Activated CD8-positive, alpha-beta memory T cell treated with anti-CD3 and anti-CD28 coated beads for 48 hours (primary cell): ENCODE measurements around the gene AURKB.
"Not testable (repeated sequence)": the region's sequence is repeated elsewhere in the genome, so short reads cannot be mapped to it uniquely, and the experiment has no call there.

Experiments
- DNase-seq, 3 experiments: peaks; one replicate each; pipeline ENCODE4 v3.0.0-alpha.2; 2020; ENCODE audit warnings: low read depth in 2 of 3, low spot score in 2 of 3

AURKB gene

DNA sequence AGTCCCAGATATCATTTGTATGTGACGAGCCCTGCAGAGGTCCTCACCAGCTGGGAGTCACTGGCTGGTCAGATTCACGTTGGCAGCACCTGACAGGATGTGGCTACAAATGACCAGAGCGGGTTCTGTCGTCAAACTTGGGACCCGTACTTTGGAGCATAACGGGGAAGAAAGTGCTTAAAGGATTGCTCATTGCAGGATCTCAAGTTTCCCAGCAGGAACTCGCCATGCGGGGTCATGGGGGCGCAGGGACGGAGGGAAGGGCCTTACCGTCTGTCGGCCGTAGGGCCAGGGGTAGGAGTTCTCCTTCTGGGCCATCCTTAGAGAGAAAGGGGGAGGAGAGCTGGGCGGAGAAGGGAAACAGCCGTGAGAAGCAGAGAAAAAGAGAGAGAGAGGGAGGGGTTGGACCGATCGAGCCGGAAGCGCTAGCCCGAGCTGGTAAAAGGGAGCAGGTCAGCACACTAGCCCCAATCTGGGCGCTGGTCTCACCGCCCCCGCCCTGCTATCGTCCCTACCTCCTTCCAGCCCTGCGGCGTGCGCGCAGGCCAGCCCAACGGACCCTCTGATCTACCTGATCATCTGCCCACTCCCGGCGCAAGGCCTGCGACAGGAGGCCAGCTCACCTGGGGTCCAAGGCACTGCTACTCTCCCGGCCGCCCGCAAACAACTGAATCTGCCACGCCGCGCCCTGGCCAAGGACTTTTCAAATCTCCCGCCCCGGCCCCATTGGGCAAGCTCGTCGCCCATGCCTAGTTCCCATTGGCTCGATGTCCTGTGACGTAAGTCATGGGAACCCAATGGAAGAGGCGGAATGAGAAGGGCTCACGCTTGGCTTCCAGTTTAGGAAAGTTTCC is at the start of gene AURKB:
TSS of gene AURKB (minus strand) at position 669 of the 854 bp plus-strand sequence. CDS start at position 318, 351 bp downstream.
- peak; percentile 76 to 83 (median 78) for DNase-seq

DNA sequence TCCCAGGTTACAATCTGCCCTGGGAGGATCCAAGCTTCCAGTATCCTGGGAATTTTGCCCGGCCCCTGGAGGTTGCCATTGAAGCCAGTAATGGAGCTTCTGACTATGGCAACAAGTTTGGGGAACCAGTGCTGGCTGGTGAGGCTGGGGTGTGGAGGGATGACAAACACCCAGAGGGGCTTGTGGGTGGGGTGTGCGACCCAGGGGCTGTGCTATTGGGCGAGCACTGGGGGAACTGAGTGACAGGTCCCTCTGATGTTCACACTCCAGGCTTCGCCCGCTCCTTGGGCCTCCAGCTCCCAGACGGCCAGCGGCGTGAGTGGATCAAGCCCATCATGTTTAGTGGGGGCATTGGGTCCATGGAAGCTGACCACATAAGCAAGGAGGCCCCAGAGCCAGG is 47.4 kb upstream of the AURKB start:
- DNase-seq = no peak

DNA sequence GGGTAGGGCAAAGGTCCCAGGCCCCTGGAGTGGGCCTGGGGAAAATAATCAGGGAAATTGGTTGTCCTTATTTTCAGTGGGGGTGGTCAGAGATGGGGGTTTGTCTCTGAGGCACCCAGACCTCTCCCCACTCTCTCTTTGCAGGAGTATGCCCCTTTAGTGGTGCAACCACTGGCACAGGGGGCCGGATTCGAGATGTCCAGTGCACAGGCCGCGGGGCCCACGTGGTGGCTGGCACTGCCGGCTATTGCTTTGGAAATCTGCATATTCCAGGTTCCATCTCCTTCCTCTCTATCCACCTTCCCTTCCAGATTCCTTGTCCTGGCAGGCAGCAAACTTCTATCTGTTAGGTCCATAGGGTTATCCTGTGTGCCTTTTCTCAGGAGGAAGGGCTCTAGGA is 46.3 kb upstream of the AURKB start:
- DNase-seq = no peak

DNA sequence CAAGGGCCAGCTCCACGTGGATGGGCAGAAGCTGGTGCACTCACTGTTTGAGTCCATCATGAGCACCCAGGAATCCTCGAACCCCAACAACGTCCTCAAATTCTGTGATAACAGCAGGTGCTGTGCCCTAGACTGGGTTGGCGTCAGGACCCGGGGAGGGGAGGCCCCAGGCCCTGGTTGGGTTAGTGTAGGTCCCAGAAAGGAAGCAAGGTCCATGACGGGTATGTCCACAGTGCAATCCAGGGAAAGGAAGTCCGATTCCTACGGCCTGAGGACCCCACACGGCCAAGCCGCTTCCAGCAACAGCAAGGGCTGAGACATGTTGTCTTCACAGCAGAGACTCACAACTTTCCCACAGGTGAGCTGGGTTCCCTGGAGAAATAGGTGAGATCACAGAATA is 45.9 kb upstream of the AURKB start:
- DNase-seq = no peak

DNA sequence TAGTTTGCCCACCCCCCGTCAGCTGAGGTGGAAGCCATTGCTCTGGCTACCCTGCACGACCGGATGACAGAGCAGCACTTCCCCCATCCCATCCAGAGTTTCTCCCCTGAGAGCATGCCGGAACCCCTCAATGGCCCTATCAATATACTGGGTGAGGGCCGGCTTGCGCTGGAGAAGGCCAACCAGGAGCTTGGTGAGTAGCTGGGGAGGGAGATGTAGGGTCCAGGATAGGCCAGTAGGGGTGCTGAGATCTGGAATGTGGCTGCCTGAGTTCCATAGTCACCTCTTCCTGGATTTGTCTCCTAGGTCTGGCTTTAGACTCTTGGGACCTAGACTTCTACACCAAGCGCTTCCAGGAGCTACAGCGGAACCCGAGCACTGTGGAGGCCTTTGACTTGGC is 45.1 kb upstream of the AURKB start:
- no peak for DNase-seq

DNA sequence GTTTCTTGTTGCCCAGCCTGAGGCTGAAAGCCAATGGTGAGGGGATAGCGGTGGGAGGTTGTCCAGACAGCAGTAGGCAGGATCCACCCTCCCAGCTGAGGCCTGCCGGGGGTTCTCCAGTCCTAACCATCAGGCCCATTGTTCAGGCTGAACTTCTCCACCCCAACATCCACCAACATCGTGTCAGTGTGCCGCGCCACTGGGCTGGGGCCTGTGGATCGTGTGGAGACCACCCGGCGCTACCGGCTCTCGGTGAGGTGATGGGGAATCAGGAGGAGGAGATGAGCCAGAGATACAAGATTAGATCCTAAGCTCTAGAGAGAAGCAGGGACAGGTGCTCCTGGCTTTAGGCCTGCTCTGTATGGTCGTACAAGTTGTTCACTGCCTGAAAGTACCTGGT is 44.5 kb upstream of the AURKB start:
- DNase-seq = no peak

DNA sequence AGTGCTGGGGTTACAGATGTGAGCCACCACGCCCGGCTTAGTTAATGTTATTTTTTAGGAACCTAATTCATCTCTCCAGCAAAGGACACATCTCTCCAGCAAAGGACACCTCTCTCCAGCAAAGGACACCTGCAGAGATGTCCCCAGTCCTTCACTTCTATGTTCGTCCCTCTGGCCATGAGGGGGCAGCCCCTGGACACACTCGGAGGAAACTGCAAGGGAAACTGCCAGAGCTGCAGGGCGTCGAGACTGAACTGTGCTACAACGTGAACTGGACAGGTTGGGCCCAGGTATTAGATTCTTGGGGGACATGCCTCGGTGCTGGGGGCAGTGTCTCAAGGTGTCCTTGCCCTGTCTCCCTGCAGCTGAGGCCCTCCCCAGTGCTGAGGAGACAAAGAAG is 43.4 kb upstream of the AURKB start:
- no peak for DNase-seq

DNA sequence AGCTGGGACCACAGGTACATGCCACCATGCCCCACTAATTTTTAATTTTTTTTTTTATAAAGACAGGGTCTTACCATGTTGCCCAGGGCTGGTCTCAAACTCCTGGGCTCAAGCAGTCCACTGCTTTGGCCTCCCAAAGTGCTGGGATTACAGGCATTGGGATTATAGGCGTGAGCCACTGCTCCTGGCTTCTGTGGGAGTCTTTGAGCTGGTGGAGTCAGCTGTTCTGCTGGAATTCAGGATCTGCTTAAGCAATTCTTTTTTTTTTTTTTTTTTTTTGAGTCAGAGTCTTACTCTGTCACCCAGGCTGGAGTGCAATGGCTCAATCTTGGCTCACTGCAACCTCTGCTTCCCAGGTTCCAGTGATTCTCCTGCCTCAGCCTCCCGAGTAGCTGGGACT is 41.0 kb upstream of the AURKB start:
- not testable (repeated sequence) for DNase-seq

DNA sequence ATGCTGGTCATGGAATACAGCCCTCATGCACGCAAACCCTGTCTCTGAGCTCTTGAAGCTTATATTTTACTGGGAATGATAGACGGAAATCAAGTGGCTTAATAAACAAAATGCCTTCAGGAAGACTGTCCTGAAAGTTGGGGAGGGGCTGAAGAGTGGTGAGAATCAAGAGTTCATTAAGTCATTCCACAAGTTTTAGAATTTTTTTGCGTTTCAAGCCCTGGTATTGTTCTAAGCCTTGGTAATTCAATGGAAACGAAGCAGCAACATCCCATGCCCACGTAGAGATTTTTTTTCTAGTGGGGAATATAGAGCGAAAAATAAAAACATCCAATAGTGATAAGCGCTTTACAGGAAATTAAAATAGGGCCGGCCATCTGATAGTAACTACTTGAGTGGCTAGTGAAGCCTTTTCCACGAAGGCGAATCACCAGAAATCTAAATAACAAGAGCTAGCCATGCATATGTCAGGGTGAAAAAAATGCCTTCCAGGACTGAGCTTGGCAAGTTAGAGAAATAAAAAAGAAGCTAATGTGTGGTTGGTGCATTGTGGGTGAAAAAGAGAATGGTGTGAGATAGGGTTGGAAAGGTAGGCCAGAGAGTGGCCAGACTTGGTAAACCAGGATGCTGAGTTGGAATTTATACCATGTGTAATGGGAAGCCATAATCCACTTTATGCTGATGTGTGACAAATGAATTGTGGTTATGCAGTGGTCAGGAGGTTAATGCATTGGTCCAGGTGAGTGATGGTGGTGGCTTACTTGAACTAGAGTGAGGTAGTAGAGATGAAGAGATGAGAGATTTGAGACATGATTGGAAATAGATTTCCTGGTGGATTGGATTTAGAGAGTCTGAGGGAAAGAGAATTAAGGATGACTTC is 39.5 kb upstream of the AURKB start:
- no peak for DNase-seq

DNA sequence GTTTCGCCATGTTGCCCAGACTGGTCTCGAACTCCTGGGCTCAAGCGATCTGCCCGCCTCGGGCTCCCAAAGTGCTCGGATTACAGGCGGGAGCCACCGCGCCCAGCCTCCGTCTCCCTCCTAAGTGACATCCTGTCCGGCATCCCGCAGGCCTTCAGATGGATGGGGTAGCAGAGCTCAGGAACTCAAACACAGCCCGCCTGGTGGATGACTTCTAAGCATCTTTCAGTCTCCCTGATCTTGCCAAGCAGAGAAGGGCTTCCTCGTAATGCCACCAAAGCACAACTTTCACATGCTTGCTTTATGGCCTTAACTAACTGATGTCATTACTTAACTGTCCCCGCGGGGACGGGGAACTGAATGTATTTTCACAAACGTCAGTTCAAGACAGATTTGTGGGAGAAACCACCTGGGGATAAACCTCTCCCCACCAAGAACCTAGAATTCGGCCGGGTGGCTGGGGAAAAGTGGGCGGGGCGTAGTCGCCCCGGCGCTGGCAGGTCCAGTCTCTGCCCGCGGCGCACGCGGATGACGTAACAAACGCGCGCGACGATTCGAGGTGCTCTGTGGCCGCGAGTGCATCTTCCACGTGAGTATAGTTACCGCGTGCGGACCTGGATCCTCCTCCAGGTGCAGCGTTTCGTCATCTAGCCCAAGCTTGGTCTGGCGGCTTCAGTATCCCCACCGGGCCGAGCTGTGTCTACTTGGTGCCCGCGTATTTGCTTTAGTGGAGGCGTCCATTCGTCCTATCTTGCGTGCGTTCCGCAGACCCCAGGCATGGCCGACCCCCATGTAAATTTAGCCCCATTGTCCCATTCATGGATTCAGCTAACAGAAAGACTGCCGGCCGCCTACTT is 38.6 kb upstream of the AURKB start, which contains the start of gene PFAS:
TSS of gene PFAS (plus strand) at position 539 of the 857 bp plus-strand sequence. CDS start 4,649 bp downstream, outside the sequence.
- peak; percentile 91 to 99 (median 98) for DNase-seq

DNA sequence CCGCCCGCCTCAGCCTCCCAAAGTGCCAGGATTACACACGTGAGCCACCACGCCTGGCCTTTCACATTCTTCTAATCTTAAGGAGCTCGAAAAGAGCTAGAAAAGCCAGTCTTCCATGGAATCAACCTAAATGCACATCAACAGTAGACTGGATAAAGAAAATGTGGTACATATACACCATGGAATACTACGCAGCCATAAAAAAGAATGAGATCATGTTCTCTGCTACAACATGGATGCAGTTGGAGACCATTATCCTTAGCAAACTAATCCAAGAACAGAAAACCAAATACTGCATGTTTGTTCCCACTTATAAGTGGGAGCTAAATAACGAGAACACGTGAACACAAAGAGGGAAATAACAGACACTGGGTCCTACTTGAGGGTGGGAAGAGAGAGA is 34.4 kb upstream of the AURKB start:
- DNase-seq = no peak

DNA sequence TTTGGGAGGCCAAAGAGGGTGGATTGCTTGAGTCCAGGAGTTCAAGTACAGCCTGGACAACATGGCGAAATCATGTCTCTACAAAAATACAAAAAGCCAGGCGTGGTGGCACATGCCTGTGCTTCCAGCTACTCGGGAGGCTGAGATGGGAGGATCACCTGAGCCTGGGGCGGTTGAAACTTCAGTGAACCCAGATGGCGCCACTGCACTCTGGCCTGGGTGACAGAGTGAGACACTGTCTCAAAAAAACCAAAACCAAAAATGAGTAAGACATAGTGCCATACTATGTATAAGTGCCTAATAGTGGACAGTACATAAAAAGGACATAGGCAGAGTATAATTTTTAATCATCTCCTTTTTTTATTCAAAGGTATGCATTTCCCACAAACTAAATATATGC is 33.5 kb upstream of the AURKB start:
- DNase-seq = no peak

DNA sequence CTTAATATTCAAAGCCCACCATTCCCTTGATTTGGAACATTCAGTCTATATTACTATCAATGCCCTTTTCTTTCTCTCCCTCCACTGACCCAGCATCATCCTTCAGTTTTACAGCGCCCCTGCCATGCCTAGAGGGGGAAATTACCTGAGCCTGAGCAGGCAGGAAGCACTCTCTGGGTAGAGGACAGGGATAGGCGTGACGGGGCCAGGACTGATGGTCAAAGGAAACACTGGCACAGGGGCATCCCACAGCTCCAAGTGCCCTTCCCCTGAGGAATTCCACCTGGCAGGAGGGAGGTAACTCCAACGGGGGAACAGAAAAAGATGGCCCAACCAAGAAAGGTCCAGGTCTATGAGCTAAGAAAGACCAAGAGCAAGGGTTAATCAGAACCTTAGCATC is 27.5 kb upstream of the AURKB start:
- DNase-seq = no peak

DNA sequence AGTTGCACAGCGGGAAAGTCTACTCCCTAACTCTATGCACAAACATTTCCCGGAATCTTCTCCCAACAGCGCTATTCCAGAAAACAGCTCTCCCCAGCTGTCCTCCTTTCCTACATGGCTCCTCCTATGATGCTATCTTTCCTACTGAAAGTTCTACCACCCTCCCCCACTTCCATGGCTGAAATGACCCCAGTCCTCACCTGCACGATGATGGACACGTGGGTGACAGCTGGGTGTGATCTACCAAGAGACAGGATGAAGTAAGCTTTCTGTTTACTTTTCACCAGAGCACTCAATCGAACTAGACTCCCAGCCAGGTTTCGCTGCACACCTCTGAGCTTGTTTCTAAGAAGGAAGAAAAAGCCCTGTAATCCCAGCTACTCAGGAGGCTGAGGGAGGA is 26.8 kb upstream of the AURKB start:
- no peak for DNase-seq

DNA sequence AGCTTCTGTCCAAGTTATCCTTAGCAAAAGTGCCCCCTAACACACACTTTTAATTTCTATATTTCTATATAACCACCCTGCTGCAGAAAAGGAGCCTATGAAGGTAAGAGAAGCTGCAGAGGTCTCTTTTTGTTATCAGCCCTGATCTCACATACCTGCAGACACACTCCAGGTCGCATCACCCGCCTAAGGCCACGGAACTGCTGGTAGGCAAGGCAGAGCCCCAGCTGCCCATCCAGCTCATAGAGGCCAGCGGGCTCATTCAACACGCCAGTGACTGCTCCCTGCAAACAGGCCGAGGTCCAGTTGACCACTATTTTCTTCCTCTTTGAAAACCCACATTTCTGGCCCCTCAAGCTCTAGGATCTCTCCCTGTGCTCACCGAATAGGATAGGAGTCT is 25.3 kb upstream of the AURKB start:
- no peak for DNase-seq

DNA sequence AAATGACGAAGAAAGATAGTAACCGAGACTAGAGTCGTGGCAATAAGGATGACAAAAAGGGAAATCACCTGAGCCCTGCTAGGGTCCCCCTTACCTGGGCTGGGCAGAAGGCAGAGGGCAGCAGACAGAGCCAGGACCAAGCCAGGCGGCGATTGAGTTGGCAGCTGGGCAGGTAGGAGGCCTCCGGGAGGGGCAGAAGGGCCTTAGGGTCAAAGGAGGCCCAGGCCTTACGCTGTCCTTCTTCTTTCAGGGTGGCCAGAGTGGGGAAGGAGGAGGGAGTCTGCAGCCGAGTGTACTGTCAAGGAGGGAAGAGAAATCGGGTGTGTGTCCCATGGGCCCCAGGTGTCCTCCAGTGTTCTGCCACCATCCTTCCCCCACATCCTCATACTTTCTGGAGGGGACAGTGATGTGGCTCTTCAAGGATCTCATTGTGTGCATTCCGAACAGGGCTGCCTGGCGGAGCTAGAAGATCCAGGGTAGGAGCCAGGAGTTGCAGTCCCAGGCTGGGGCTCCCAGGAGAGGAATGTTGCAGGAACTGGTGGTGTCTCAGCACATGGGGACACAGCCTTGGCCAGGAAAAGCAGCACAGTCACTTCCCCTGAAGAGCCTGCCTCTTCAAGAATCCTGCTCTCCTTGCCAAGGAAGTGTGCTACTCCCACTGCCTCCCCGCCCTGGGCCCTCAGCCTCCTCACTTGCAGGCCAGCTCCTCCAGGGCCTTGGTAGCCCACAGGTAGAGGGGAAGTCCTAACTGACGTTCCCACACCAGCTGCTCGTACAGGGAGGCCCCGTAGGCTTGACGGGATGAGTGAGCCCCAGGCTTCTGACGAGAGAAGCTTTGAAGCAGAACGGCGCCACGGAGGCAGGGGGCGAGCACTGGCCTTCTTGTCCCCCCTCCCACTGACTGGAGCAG is 24.2 kb upstream of the AURKB start:
- DNase-seq = no peak

DNA sequence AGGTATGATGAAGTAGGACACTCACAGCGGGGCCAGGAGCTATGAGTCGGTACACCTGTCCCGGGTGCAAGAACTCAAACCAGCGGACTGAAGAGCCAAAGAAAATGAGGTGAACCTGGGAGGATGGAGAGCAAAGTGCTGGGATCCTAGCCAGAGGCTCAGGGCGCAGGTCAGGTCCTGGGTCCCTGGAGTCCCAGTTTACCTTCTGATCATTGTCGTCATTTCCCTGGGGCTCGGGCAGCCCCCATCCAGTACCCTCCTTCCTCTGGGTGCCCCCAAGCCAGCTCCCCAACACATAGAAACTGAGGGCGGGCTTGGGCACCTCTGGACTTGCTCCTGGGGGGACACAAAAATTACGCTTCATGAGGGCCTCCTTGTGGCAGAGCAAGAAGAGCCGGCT is 21.3 kb upstream of the AURKB start:
- no peak for DNase-seq

DNA sequence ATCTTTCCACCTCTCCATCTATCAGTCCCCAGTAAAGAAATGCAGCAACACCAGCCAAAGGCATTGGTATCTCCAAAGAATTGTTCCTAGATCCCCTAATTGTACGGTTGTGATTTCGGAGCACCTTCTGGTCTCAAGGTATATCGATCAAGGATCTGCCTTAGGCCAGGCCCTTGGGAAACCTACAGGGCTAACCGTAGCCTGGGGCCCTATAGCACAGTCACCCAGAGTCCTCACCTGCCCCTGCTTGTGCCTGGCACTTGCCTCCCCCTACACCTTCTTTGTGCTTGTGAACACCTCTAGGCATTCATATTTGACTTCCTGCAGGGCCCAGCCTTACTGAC is 16.8 kb upstream of the AURKB start:
- DNase-seq = no peak

DNA sequence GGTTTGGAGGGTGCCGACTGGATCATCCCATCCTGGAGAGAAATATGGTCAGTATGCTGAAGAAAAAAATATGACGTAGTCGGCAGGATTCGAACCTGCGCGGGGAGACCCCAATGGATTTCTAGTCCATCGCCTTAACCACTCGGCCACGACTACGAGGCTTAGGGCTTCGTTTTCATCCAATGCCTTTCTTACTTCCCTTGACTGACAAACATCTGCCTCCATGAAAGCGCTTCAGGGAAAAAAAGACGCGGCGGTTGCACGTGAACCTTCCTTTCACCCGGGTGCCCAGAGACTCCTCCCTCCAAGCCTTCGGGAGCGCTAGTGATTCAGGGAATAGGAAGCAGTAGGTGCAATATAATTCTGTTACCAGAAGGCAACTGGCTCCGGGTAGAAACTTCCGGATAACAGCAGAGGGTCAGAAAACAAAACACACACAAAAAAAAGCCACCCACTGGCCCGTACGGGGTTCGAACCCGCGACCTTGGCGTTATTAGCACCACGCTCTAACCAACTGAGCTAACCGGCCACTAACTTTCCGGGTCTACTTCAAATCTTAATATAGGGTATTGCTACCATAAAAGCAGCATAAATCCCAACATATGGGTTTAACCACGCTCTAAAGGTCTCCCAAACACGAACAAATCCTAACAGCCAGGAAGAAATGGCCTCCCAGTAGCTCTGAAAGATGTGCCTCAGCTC is 16.3 kb upstream of the AURKB start:
- peak; percentile 47 to 61 (median 57) for DNase-seq
